D341Med (cell line): ENCODE results near the gene AHSG.
A peak's percentile ranks its signal among the peaks of the same experiment; 100 is the strongest.

ENCODE experiments used
- DNase-seq: peaks from one replicate; pipeline ENCODE4 v3.0.0; 2012; ENCODE audit warnings: low spot score

Gene AHSG

DNA sequence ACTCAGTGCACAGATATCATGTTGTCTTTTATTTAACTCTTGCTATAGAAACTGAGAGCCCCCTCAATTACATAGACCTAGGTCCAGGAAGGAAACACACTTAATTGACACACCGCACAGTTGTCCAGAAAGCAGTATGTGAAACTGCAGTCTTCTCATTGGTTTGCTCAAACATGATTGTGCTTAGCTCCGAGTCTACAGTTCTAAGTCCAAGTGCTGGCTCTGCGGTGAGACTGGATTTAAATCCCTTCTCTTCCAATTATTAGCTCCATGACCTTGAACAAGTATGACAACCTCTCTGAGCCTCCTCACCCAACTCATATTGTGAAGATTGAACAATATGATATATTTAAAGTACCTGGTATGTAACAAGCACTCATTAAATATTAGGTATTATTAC lies 19.0 kb upstream of the AHSG start:
- DNase-seq, result no peak

DNA sequence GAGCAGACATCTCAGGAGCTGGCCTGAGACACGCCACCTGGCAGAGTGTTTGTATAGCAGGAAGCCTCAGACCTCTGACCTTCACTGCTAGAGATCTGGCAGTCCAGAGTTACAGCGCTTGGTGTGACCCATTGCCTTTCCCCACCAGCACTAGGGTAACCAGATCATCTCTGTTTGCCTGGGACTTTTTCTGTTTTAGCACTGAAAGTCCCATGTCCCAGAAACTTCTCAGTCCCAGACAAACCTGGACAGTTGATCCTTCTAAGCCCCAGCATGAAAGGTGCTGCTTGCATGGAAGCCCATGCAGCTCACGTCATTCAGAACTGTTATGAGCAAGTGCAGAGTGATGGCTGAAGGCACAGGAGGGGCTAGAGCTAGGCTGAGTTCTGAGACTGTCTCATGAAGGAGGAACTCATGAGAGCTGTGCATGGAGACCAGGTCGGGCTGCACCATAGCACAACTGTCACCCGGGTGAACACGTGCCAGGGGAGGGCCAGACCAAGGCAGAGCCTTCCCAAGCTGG lies 18.2 kb upstream of the AHSG start:
- DNase-seq, result no peak

DNA sequence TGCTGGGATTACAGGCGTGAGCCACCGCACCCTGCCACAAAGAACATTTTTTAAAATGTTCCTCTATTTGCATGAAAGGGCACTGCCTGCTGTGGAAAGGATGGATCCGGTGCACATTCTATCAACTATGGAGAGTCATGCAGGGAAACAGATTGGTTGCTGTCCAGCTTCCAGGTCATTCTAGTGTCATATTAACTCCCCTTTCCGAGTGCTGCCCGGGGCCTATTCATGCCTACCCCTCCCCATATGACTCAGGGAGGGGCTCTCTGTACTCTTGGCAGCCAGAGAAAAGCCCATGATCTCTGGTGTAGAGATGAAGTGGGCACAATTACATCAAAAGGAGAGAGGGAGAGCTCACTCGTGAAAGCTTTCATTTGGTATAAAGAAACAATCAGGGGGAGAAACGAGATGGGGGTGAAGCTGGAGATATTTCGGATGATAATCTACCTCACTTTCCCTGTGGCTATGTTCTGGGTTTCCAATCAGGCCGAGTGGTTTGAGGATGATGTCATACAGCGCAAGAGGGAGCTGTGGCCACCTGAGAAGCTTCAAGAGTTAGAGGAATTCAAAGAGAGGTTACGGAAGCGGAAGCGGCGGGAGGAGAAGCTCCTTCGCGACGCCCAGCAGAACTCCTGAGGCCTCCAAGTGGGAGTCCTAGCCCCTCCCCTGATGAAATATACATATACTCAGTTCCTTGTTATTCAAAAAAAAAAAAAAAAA lies 16.1 kb upstream of the AHSG start:
- DNase-seq, result no peak

DNA sequence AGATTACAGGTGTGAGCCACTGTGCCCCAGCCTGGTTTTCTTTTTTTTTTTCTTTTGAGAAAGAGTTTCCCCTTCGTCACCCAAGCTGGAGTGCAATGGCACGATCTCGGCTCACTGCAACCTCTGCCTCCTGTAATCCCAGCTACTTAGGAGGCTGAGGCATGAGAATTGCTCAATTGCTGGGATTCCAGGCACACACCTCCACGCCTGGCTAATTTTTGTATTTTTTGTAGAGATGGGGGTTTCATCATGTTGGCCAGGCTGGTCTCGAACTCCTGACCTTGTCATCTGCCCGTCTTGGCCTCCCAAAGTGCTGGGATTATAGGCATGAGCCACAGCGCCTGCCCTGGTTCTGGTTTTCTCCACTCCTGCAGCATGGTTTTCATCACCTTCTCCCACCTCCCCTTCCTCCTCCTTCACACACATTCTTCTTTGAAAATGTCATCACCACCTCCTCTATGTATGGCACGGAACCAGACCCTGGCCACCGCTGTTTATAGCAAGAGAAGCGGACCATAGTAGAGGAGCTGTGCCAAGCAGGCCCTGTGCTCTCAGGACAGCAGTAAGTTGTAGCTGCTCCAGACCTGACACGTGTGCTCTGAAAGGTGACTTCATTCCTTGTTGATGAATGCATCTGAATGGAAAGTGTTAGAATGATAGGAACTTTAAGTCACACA lies 14.6 kb upstream of the AHSG start:
- no peak for DNase-seq

DNA sequence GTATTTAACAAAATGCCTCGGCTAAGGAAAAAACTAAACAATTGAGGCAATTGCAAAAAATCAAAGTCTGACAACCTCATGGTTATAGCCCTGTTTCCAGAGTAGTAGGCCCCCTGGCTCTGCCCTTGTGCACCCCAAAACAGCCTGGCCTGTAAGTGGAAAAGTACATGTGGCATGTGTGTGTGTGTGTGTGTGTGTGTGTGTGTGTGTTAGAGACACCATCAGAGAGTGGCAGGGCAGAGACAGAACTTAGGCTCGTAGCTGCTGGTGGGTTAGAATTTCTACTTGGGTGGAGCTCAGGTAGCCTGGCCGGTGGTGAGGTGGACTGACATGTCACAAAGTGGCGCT lies 14.1 kb upstream of the AHSG start:
- no peak for DNase-seq

DNA sequence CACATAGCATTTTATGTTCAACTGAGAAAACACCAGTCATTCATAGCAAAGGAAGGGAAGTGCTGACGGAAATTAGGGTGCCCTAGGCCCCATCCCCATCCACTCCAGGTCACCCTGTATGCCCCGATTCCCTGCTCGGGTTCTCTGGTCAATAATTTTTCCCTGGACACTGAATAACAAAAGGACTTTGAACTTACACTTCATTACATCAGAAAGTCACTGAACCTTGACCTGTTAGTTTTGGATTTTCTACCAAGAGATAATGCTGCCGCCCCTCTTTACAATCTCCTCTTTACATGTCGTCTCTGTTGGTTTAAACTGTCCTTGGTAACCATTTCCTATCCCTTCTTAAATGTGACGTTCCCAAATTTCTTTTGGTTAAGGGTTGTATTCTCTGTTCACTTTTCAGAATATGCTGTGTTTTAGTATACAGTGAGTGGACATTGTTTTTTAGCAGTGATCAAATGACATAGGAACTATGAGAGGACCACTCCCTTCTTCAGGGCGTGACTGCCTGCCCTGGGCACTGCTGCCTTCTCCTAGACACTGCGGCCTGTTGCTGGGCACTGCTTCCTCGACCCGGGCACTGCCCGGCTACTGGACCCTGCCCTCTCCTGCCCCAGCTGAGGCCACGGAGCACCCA lies 13.6 kb upstream of the AHSG start:
- no peak for DNase-seq

DNA sequence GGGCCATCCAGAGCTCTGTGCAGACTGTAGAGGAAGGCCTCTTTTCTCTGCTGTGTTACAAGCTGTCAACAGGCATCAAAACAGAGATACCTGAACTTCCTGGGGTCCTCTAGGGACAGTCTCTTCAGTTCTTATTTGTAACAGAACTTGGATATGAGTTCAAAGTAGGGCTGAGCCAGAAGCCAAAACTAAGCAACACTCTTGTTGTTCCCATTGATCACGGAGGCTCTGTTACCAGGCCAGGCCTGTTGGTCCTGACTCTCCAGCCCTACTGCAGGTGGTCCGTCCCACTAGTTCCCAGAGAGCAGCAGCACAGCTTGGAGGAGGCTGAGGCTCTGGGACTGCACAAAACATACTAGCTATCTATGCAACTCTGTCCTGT lies 13.1 kb upstream of the AHSG start:
- no peak for DNase-seq

DNA sequence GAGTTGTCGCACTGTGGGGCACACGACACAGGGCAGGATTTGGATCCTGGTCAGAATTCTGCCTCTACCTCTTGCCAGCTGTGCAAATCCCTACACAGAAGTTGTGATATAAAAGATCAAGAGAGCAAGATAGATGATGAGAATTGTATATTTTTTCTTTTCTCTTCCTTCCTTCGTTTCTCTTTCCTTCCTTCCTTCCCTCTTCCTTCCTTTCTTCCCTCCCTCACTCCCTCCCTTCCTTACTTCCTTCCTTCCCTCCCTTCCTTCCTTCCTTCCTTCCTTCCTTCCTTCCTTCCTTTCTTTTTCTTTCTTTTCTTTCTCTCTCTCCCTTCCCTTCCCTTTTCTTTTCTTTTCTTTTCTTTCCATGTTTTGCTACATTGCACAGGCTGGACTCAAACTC lies 12.0 kb upstream of the AHSG start:
- DNase-seq, result no peak

DNA sequence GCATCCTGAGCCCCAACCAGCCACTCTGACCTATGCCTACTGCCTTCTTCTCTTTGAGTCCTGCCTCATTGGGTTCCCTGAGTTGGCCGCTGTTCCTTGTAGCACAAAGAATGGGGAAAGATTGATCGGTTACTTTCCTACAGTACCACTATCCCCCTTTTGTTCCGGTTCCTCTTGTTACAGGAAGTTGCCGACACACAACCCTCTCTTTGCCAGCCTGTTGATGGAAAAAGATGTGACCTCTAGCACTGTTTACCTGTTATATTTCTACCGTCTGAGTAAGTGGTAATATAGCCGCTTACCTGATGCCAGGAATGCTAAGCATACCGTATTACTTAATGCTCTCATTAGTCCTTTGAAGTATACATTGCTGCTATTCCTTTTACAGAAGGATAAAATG lies 9.7 kb upstream of the AHSG start:
- DNase-seq, result no peak

DNA sequence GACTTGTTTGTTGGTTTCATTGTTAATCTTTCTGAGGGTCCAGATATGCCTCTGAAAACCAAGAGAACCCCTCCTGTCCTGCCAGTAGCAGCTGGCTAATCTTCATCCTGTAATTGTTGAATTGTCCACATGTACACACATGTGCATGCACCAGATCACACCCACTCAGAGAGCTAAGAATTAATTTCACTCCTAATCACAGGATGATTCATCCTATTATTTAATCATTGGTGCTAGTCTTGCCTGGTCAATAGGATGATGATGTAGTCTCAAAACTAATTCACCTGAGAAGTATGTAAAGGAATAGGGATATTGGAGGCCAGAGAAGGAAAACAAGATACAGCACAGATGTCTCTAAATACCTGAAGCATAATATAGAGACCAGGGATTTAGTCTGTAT lies 7.8 kb upstream of the AHSG start:
- no peak for DNase-seq

DNA sequence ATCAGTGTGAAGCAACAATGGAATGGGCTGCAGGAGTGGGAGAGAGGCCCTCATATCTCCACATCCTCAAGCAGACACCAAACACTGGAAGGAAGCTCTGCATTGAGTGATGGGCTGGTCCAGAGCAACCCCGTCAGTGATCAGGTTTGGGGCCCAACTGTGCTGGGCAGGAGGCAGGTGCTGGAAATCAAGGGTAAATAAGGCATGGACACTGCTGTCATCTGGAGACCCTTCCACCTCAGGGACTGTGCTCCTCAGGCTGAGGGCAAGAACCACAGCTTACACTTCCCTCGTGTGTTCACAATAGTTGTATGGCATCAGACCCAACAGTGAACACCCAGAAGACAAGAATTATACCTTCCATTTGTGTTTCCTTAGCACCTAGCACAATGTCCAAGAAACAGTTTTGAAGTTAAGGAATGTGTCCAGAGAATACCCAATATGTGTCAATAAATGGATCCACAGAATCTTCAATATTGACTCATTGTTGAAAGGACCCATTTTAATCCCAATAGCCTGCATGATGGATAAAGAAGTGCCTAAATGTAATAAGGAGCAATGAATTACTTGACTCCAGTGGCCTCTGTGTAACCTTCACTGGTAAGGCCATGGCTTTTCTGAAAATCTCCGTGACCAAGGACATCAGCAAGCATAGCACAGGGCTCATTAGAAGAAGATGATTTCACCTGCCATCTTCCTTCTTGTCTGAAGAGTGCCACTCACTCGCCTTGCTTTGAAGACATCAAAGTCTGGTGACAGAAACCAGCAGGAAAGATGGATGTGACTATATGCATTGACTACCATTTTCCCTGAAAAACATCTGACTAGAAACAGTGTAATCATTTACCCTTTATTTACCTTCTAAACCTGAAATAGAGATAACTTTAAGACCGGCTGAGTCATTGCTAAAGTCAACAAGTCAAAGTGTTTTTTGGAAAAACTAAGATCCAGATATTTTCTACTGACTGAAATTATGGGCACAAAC lies 7.0 kb upstream of the AHSG start:
- no peak for DNase-seq

DNA sequence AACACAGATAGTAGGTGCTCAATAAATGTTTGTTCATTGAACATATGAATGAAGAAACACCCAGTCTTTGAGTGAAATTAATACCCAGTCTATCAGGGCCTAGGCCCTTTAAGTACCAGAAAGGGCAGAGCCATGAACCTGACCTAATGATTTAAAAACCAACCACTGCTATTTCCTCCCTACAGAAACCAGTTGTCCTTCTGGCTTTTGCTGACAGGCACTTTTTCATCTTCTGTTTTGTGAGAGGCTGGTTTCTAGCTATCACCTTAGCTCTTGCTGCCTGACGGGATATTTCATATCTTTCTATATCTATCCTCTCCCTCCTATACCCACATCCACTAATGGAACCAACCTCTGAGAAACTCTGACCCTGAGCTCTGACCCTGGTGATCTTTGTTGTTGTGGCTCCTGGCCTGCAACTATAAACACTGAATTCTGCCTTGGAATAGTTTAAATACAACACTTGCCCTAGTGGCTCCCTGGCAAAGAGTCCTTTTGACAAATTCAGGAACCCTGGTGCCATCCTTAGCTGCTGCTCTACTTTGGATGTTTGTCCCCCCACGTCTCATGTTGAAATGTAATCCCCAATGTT lies 4.1 kb upstream of the AHSG start:
- DNase-seq, result no peak

DNA sequence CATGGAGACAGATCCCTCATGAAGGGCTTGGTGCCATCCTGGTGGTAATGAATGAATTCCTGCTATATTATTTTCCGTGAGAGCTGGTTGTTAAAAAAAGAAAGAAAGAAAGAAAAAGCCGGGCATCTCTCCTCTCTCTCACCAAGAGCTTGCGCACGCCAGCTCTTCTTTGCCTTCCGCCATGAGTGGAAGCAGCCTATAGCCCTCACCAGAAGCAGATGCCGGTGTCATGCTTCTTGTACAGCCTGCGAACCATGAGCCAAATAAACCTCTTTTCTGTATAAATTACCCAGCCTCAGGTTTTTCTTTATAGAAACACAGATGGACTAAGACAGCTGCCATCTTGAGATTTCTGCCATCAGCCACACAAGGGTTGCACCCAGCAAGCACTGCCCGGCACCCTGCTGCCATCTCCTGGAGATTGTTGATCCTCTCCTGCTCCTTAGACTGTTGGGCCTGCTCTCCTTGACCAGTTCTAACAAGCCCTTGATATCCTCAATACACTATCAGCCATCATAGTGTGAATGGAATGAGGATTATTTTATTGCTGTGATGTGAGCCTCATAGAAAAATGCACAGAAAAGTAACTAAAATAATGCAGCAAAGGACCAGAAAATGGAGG lies 3.5 kb upstream of the AHSG start:
- DNase-seq, result peak; percentile 54

DNA sequence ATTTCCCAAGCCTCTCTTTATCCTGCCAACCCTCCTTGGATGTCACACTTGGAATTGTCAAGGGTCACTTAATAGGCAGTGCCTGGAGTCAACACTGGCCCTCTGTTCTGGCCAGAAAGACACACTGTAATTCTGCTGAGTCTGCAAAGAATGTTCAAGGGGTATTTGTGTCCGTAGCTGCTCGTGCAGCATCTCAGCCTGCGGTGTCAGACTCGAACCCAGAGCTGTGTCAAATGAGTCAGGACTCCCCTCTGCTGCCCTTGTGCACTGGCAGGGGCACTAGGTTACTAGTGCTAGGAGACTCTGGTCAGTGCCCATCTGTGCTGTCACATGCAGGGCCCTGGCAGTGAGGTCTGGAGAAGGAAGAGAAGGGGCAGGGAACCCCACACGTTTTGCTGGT lies 795 bp upstream of the AHSG start:
- no peak for DNase-seq

DNA sequence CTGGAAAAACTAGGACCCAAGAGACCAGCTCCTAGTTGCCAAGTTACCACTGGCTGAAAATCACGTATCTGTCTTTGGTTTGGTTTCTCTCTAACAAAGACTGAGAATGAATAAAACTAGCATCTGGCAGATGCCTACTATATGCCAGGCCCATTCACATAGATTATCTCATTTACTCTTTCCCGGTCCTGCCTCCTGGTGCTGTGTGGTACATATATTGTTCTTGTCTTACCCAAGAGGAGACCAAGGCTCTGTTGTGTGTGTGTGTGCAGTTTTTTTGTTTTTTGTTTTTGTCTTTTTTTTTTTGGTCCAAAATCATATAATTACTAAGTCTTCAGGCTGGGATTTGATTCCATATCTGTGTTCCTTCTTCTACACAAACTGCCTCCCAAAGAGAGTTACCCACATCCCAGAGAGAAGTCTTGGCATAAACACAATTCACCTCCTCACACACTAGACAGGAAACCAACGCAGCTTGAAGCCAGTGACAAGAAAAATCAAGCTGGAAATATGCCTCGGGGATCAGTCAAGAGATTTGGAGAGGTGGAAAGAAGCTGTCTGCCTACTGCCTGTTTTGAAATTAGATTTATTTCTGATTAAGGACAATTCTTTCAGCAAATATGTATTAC lies 891 bp downstream of the AHSG start:
- DNase-seq, result no peak

DNA sequence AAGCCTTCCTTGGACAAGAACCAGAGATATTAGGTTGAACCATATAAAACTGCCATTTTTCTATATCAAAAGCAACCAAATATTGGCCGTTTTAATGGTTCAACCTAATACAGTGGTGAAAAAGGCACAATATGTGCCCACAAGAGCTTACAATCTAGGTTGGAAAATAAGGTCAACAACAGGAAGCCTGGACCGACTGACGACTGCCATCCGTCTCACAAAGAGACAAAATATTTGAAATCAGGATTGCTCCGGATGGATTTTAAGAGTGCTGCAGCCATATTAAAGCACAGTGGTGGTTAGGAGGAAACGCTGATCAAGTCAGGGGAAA lies 1.4 kb downstream of the AHSG start:
- DNase-seq, result no peak

DNA sequence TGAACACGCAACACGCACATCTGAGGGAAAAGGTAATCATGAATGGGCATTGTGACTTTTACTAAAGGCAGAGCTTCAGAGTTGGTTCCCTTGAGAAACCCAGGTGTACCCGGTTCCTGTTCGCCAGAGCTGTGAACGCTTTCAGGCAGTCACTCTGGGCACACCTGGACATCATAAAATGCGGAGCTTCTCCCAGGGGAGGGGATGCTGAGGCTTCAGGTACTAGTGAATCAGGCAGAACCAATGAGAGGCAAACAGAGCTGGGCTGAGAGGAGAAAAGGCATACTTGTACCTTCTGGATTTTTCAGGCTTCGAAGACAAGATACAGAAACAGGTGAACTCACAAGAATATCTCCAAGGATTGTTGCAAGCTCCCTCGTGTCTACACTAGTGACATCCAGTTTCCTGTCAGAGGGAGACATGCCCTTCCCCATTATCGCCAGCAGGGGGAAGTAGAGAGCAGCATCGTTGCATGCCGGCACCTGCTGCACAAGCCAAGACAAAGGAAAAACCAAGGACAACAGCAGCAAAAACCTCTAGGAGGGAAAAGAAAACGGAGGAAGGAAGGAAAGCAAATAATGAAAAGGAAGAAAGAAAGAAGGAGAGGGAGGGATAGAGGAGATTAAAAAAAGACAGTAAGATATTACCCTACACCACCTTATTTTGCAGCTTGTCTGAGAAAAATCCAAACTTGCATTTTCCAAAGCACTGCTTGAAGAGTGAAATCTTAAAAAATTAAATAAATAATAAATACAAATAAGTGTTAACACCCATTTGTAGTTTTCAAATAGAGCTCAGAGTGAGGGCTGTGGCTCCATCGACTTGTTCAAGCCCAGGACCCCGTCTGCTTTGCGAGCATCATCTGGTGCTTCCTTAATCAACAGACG lies 2.0 kb downstream of the AHSG start:
- DNase-seq, result peak; percentile 85

DNA sequence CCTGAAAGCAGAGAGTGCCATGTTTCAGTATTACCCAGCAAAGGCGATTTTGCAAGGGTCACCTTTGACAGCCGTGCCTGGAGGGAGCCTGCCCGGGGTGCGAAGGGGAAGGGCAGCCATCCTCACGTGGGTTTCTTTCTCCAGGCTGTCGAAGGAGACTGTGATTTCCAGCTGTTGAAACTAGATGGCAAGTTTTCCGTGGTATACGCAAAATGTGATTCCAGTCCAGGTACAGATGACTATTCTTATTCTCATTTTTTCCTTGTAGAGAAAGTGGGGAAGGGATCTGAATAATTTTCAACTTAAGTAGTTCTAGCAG lies 3.4 kb downstream of the AHSG start:
- DNase-seq, result no peak

DNA sequence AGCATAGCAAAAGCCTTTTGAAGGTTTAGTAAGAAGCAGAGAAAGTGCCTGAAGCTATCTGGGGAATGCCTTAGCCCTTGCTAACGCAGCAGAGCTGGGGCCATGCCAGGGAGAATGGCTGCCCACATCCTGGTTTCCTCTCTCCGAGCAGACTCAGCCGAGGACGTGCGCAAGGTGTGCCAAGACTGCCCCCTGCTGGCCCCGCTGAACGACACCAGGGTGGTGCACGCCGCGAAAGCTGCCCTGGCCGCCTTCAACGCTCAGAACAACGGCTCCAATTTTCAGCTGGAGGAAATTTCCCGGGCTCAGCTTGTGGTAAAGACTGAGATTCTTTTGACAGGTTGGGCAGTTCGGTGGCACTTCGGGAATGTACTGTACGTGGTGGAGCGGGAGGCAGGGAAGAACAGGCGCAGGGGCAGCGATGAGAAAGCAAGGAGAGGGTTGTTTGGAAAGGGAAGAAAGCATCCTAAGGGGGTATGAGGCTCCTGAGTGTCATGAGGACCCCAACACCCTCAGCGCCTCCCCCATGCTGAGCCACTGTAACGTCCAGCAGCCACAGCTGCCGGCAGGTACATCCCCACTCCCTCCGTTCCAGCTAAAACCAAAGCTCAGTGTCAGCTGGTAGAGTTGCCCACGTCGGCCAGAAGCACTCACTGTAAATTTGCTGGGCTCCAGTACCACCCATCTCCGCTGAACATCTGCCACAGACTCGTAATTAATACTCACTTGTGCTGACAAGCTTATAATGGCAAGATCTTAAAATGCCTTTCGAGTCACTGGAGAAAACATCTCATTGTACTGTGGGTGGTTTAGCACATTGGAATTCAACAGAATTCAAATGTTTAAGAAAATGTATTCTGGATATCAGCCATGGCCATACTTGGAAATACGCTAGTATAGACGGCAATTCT lies 4.4 kb downstream of the AHSG start:
- peak; percentile 93 for DNase-seq
